AG04450 (cell line): ENCODE data around the gene LRRC4. TPM values are rescaled to one million over a fixed set of nuclear protein-coding genes. Genes with fewer than 3 reads are reported as not detected.

Source experiments
- CTCF ChIA-PET: fragments of 300-600, 350-600 bp; formaldehyde crosslinking; extraction: SDS; loops from one replicate; lab custom pipeline; 2022; ENCODE audit warnings: antibody characterized with exemption, inconsistent platforms; lab: Charles Lee
- POLR2A ChIA-PET: fragments of 350-600 bp; formaldehyde crosslinking; extraction: SDS; loops from one replicate; lab custom pipeline; 2021; ENCODE audit warnings: antibody characterized with exemption, inconsistent platforms; lab: Yijun Ruan, JAX
- DNase-seq: peaks from one replicate; pipeline ENCODE4 v3.0.0-alpha.2; 2011; ENCODE audit warnings: low read depth, low spot score
- H3K27ac ChIP-seq: one replicate; pipeline ENCODE4 v1.5.1; 2012; ENCODE audit warnings: low read depth, low read length, control low read depth
- H3K27me3 ChIP-seq: one replicate; pipeline ENCODE4 v1.6.0; 2012; ENCODE audit warnings: low read length; ENCODE audit not compliant: control insufficient read depth, insufficient read depth
- H3K4me3 ChIP-seq: 2 replicates; pipeline ENCODE4 v1.5.1; 2011; ENCODE audit warnings: mild to moderate bottlenecking, low read depth, low read length, control low read depth
- H3K9me3 ChIP-seq: 2 replicates; pipeline ENCODE4 v1.5.1; 2012; ENCODE audit warnings: low read length; ENCODE audit not compliant: control insufficient read depth, insufficient read depth
- CTCF ChIP-seq: IDR thresholded peaks from 2 replicates; pipeline ENCODE4 v1.5.1; 2011; ENCODE audit warnings: low read depth, low read length, control low read depth, inconsistent platforms
- polyA plus RNA-seq: library from polyadenylated mRNA; depleted of rRNA; stranded (reverse); fragments of >200 nt; gene quantifications from 2 replicates; pipeline ENCODE4 v1.2.3, GENCODE V29; 2011

Gene LRRC4
- polyA plus RNA-seq, 1 experiment = 0.35 TPM

DNA sequence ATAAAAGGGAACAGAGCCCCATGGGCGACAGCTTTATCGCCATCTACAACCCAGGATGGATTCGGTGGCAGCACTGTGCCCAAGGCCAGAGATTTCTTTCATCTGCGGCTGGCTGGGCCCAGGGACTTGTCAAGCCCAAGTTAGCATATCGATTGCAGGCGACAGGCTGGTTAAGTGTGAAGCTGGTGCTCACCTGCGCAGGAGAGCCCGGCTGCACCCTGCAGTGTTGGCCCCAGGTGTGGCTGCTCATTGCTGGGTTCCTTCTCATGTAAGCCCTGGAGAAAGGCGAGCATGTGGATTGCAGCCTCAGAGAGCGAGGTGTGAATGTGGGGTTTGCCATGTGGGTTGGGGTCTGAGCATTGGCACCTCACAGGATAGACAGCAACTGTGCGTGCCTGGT lies 40.6 kb upstream of the LRRC4 start:
- H3K27me3 ChIP-seq = no peaks in the 10 kb centered on the region
- DNase-seq = no peak
- TF ChIP-seq CTCF = no peak
- H3K27ac ChIP-seq = no peak overlapping the region
- no peak overlapping the region for H3K4me3 ChIP-seq
- no peaks in the 10 kb centered on the region for H3K9me3 ChIP-seq
- ChIA-PET POLR2A (no interaction called here), CTCF (no interaction called here)

- TF ChIP-seq CTCF = no peak
- no peak overlapping the region for H3K27ac ChIP-seq
- no peak for DNase-seq
- no peaks in the 10 kb centered on the region for H3K27me3 ChIP-seq
- ChIA-PET POLR2A (no interaction called here), CTCF (no interaction called here)
- H3K4me3 ChIP-seq = no peak overlapping the region
- H3K9me3 ChIP-seq = no peaks in the 10 kb centered on the region
Observed at GRCh38 chr7:128071376-128071775, 40.1 kb upstream of the LRRC4 start.

- Histone ChIP-seq H3K27ac (no peak overlapping the region), H3K9me3 (no peaks in the 10 kb centered on the region), H3K4me3 (no peak overlapping the region), H3K27me3 (no peaks in the 10 kb centered on the region)
- CTCF ChIA-PET = interaction anchor here (0.8 to 1.9 kb wide), 4 partner anchors 10 to 361 kb away, joined by 3 to 11 read pairs (median 4); no protein-coding TSS in a partner anchor
- TF ChIP-seq CTCF = no peak
- POLR2A ChIA-PET = no interaction called here
- no peak for DNase-seq
Observed at GRCh38 chr7:128069373-128070364, 38.4 kb upstream of the LRRC4 start.

- DNase-seq = no peak
- Histone ChIP-seq H3K27me3 (no peaks in the 10 kb centered on the region), H3K9me3 (no peaks in the 10 kb centered on the region), H3K27ac (no peak overlapping the region), H3K4me3 (no peak overlapping the region)
- CTCF ChIA-PET = interaction anchor here (0.8 to 1.9 kb wide), 4 partner anchors 9 to 360 kb away, joined by 3 to 11 read pairs (median 4); no protein-coding TSS in a partner anchor
- POLR2A ChIA-PET = no interaction called here
- TF ChIP-seq CTCF = no peak
Observed at GRCh38 chr7:128068785-128069184, 37.5 kb upstream of the LRRC4 start.

DNA sequence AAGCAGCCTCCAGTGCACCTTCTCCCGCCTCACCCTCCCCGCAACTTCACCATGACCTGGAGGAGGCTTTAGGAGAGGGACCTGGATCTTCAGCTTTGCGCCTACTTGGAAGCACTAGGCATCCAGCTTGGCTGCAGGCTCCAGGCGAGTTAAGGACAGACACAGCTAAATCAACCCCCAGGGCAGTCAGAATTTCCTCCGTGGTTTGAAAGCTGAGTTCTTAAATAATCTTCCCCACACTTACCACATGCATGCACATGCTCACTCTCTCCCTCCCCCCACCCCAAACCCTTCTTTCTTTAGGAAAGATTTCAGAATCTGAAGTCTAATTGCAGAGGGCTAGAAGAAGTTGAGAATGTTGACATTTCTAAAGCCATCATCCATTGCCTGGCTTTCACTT lies 36.7 kb upstream of the LRRC4 start:
- no peaks in the 10 kb centered on the region for H3K27me3 ChIP-seq
- ChIA-PET CTCF (no interaction called here), POLR2A (interaction anchor here (0.8 kb wide), 1 partner anchor 107 kb away, joined by 4 read pairs; no protein-coding TSS in a partner anchor)
- TF ChIP-seq CTCF = no peak
- no peak overlapping the region for H3K4me3 ChIP-seq
- no peaks in the 10 kb centered on the region for H3K9me3 ChIP-seq
- DNase-seq = no peak
- H3K27ac ChIP-seq = no peak overlapping the region
